ENCODE results near the gene TMTC1.

DNA sequence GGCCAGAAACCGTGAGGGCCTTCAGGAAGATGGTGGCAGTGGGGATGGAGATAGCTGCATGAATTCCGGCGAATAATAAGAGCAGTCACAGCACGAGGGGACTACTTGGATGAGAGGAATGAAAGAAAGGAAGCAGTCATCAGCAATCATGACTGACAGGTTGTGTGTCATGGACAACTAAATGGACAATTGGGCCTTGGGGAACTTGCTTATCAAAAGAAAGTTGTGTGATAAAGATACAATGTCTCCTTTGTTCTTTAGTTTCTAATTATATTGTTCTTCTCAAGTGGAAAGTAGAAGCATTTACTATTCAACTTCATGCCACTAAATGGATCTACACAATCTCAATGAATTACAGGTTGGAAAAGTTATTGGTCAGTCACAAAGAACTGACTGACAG lies 130.5 kb downstream of the TMTC1 start:
- TF ChIP-seq, protein P1, sequence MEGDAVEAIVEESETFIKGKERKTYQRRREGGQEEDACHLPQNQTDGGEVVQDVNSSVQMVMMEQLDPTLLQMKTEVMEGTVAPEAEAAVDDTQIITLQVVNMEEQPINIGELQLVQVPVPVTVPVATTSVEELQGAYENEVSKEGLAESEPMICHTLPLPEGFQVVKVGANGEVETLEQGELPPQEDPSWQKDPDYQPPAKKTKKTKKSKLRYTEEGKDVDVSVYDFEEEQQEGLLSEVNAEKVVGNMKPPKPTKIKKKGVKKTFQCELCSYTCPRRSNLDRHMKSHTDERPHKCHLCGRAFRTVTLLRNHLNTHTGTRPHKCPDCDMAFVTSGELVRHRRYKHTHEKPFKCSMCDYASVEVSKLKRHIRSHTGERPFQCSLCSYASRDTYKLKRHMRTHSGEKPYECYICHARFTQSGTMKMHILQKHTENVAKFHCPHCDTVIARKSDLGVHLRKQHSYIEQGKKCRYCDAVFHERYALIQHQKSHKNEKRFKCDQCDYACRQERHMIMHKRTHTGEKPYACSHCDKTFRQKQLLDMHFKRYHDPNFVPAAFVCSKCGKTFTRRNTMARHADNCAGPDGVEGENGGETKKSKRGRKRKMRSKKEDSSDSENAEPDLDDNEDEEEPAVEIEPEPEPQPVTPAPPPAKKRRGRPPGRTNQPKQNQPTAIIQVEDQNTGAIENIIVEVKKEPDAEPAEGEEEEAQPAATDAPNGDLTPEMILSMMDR (optimal IDR thresholded peaks at IDR 0.05 in 1 of 3, IDR thresholded peaks at IDR 0.05 in 1 of 3, conservative IDR thresholded peaks at IDR 0.05 in 1 of 3; ENCODE audit: extremely low read depth in 1 of 3, insufficient read depth in 2 of 3, low read length in 3 of 3), result no peak
- TF ChIP-seq EZH2 (IDR thresholded peaks at IDR 0.05; ENCODE audit: low read length), result no peak
